ENCODE data around the gene ACTA2.

GRCh38 chr10:88920198-88920597 is 32.4 kb downstream of the ACTA2 start:
- TF ChIP-seq CTCF (IDR thresholded peaks at IDR 0.05) (no peak), POLR2A (IDR thresholded peaks at IDR 0.05) (no peak), POLR2AphosphoS5 (IDR thresholded peaks at IDR 0.05) (no peak)
